Measurements from ENCODE around the gene HOXB5.

Gene HOXB5

GRCh38 chr17:48600244-48601098 lies 6.9 kb upstream of the HOXB5 start (continued):
- TF ChIP-seq EGR2 (tag by site-specific recombination; IDR thresholded peaks at IDR 0.05; ENCODE audit: low read depth) (peak; percentile 99), ZSCAN23 (tag by site-specific recombination; IDR thresholded peaks at IDR 0.05) (no peak), ZNF776 (tag by site-specific recombination; IDR thresholded peaks at IDR 0.05; ENCODE audit: borderline replicate concordance) (no peak), ATF2 (tag by site-specific recombination; IDR thresholded peaks at IDR 0.05; ENCODE audit: low read depth) (no peak), ZNF157 (tag by site-specific recombination; IDR thresholded peaks at IDR 0.05) (no peak), ZBTB21 (tag by site-specific recombination; IDR thresholded peaks at IDR 0.05) (no peak; the same call in 1 of the 2 replicates), ZNF626 (tag by site-specific recombination; IDR thresholded peaks at IDR 0.05) (no peak), MYNN (tag by site-specific recombination; IDR thresholded peaks at IDR 0.05; ENCODE audit: borderline replicate concordance) (no peak), ZNF239 (tag by site-specific recombination; IDR thresholded peaks at IDR 0.05) (no peak), ZNF10 (tag by site-specific recombination; IDR thresholded peaks at IDR 0.05) (no peak), ZNF248 (tag by site-specific recombination; IDR thresholded peaks at IDR 0.05) (no peak), ZNF510 (tag by site-specific recombination; IDR thresholded peaks at IDR 0.05; ENCODE audit: insufficient replicate concordance) (no peak), KLF9 (tag by site-specific recombination; IDR thresholded peaks at IDR 0.05; ENCODE audit: low read depth) (no peak), ZNF658 (tag by site-specific recombination; IDR thresholded peaks at IDR 0.05) (no peak), ZNF518A (tag by site-specific recombination; conservative IDR thresholded peaks at IDR 0.05; ENCODE audit: low read depth) (no peak), ZSCAN16 (tag by site-specific recombination; IDR thresholded peaks at IDR 0.05) (no peak), ZNF280C (tag by site-specific recombination; IDR thresholded peaks at IDR 0.05) (no peak), ZBTB20 (tag by site-specific recombination; IDR thresholded peaks at IDR 0.05) (peak; percentile 99), ZNF596 (tag by site-specific recombination; IDR thresholded peaks at IDR 0.05) (peak; percentile 56; the same call in 1 of the 2 replicates), GLIS1 (tag by site-specific recombination; IDR thresholded peaks at IDR 0.05) (peak; percentile 76), BCL11B (tag by site-specific recombination; IDR thresholded peaks at IDR 0.05; ENCODE audit: low read depth) (peak; percentile 31; the same call in 1 of the 2 replicates), ZNF335 (tag by site-specific recombination; conservative IDR thresholded peaks at IDR 0.05) (peak; percentile 69), ZNF184 (tag by site-specific recombination; IDR thresholded peaks at IDR 0.05) (no peak), ZNF146 (tag by site-specific recombination; IDR thresholded peaks at IDR 0.05) (no peak), PRDM10 (tag by site-specific recombination; IDR thresholded peaks at IDR 0.05) (peak; percentile 96), RBAK (tag by site-specific recombination; IDR thresholded peaks at IDR 0.05) (no peak), KLF10 (tag by site-specific recombination; IDR thresholded peaks at IDR 0.05) (peak; percentile 28; the same call in 1 of the 2 replicates)
